H1 (cell line): Measurements from ENCODE around the gene KEL. TPM values are rescaled to one million over a fixed set of nuclear protein-coding genes. Genes with fewer than 3 reads are reported as not detected.

Experiments used
- KDM4A ChIP-seq: IDR thresholded peaks from one replicate; pipeline ENCODE4 v1.7.1; 2012; ENCODE audit warnings: low read depth, mild to moderate bottlenecking, moderate library complexity, low read length, inconsistent platforms; ENCODE audit not compliant: severe bottlenecking
- SP1 ChIP-seq: IDR thresholded peaks from 2 replicates; pipeline ENCODE4 v1.6.1; 2011; ENCODE audit warnings: low read depth, low read length
- polyA plus RNA-seq, 7 experiments: library from polyadenylated mRNA; depleted of rRNA in 3 of 7; stranded (reverse) in 5 of 7; unstranded in 2 of 7; fragments of >200 nt in 5 of 7; fragments of 200-250 nt in 2 of 7; gene quantifications; 1 replicate in 5 of 7; 2 replicates in 1 of 7; 4 replicates in 1 of 7; pipeline versions ENCODE4 v1.2.1 to v1.2.3, GENCODE V29; 2011 to 2013; ENCODE audit warnings: missing spikeins in 2 of 7, mixed read lengths in 2 of 7
- total RNA-seq: library from RNA; stranded (reverse); fragmentation: NEBNext Ultra II Directional; extraction: Animal tissue kit (Norgen Biotek cat#: 25700); gene quantifications from 2 replicates; pipeline ENCODE4 v1.2.1, GENCODE V29; 2021

Gene KEL
- total and polyA plus RNA-seq, 2 of the 8 experiments (the other 6 are each of a cell fraction or from before 2014, with no cell fraction given): 1.8 to 1.9 TPM

DNA sequence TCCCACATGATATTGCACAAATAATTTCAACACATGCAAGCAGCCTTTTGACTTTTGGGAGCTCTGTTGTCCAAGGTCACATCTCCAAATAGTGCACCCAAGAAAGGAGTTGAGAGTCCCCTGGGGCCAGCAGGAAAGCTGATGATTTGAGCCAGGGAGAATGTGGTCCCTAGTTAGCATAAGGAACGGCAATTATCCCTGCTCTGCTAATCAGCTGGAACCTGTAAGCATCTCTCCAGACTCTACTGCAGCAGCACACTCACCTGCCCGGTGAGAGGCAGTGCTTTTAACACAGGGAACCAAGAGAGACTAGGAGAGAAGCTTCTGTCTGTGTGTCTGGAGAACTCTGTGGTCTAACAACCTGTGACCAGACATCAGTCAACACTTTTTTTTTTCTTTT is 45.7 kb downstream of the KEL start (continued):
- no peak for TF ChIP-seq SP1
- no peak for TF ChIP-seq KDM4A
